CD4-positive, alpha-beta T cell treated with Interleukin-4 for 1 hour (primary cell): ENCODE data around the gene GPR157.
"Not testable (repeated sequence)": the region's sequence is repeated elsewhere in the genome, so short reads cannot be mapped to it uniquely, and the experiment has no call there.

ENCODE experiments used
- DNase-seq, 2 donors: peaks; one replicate each; pipeline ENCODE4 v3.0.0-alpha.2; 2020 to 2022

The GPR157 gene

DNA sequence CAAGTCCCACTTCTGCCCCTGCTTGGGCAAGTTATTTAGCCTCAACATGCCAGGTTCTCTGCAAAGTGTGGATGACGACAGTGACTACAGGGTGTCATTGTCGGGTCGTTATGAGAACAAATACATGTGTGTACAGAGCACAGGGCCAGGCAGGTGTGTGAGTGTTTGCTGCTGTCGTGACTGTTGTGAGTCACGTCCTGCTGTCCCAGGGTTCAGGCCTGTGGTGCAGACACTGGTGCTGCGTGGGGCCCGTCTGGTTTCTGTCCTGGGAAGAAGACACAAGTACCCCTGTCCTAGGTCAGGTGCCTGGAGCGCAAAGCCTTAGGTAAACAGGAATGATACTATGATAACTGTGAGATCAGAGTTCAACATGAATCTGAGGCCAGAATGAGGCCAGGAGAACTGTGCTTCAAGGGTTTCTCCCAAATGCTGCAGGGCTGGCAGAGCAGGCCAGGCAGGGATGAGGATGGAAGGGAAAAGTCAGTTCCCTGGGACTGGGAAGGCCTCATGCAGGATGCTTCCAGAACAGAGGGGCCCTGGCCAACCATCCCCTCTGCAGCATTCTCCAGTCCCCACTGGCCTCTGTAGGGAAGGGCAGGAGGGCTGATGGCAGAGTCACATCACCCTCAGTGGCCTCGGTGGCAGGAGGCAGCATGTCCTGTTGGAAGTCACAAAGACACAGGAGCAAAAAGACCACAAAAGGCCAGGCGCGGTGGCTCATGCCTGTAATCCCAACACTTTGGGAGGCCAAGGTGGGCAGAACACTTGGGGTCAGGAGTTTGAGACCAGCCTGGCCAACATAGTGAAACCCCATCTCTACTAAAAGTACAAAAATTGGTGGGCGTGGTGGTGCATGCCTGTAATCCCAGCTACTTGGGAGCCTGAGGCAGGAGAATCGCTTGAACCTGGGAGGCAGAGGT is 15.7 kb downstream of the GPR157 start:
- no peak for DNase-seq

DNA sequence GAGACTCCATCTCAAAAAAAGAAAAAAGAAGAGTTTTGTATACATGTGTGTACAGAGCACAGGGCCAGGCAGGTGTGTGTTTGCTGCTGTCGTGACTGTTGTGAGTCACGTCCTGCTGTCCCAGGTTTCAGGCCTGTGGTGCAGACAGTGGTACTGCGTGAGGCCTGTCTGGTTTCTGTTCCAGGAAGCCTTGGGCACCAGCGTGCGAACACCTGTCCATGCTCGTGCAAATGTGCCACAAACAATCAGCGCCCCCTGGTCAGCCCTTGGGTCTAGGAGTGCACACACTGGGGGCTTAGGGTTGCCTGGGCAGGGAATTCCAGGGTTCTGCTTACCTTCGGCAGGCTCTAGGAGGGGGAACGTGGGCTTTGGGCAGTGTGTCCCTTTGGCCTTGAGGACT is 16.9 kb downstream of the GPR157 start:
- no peak for DNase-seq

DNA sequence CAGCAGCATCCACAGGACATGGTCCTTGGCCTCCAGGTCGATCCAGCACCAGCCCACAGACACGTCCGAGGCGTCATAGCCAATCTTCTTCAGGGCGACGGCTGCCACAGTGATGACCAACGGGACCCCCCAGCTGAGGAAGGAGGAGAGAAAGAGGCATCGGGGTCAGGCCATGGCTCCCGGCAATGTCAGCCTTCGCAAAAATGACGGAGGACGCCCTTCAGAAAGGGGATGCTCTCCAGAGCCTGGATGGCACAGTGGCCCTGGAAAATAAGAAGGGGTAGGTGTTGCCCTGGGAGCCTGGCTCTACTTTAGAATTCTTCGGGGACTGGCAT is 17.6 kb downstream of the GPR157 start:
- no peak for DNase-seq

DNA sequence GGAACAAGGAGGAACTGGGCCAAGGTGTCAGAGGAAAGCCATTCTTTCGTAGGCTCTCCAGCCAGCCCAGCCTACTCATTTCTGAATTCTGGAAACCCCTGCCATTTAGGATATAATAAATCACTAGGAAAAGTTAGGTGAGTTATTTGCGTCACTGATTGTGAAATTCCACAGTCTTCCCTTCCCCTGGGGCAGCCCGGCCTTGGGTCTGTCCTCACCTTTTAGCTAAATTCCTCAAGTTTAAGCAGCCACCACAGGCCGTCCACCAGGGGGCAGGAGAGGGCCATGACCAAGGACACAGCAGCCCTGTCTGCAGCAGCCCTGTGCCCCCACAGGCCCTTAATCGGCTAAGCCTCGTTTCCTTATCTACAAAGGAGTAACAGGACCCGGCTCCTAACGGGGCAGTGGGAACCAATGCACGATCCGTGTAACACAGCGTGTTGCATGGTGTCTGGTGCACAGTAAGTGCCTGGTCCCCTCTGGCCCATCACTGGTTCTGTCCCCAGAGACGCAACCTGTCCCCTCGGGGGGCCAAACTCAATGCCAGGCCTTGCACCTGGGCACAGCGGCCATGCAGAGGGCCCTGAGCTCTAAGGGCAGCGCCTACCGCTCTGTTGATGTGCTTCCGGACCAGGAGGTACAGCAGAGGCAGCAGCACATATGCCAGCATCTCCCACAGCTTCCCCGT is 18.1 kb downstream of the GPR157 start:
- peak; percentile 78 to 82 for DNase-seq

DNA sequence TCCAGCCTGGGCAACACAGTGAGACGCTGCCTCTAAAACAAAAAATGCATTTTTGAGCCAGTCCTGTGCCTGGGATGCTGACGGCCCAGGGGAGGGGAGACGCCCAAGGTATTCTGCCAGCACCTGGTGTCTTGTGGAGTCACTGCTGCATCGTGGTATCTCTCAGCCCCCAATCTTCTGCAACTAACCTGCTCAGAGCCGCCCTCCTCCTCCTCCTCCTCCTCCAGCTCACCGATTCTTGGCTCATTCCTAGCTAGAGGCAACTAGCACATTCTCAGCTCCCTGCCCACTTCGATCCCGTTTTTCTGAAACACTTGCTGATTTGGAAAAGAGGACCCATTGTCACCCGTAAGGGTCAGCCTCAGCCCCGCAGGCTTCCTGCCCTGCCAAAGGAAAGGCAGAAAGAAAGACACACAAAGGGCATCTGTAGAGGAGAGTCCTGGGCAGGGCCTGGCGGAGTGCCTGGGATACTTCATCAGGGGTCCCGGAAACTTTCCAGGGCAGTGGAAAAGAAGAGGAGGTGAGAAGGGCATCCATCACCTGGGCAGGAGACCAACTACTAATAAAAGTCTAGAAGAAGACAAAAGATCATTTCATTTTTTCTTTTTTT is 20.7 kb downstream of the GPR157 start:
- no peak for DNase-seq

DNA sequence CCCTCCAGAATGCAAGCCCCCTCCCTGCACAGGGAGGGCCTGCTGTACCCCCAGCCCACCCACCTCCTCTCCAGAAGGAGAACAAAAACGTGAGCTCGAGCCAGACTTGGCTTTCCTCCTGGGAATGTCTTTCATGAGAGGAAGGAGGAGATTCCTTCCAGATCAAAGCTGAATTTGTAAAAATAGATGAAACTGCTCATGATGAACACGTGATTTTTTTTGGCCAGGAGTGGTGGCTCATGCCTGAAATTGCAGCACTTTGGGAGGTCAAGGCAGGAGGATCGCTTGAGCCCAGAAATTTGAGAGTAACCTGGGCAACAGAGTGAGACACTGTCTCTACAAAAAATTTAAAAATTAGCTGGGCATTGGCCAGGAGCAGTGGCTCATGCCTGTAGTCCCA is 21.8 kb downstream of the GPR157 start:
- DNase-seq: no peak

DNA sequence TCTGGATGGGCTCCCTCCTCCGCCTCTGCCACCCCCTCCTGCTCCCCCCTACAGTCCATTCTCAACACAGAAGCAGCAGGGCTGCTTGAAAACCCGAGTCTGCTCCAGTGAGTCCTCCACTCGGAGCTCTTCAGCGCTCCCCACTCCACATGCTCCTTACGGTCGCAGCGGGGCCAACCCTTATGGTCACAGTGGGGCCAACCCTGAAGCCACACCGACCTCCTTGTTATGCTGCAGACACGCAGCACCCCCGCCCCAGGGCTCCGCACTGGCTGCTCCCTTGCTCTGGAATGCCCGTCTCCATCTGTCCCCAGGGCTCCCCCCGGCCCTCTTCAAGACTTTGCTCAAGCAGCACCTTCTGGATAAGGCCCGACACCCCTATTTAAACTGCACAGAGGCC is 22.6 kb downstream of the GPR157 start:
- DNase-seq: no peak

DNA sequence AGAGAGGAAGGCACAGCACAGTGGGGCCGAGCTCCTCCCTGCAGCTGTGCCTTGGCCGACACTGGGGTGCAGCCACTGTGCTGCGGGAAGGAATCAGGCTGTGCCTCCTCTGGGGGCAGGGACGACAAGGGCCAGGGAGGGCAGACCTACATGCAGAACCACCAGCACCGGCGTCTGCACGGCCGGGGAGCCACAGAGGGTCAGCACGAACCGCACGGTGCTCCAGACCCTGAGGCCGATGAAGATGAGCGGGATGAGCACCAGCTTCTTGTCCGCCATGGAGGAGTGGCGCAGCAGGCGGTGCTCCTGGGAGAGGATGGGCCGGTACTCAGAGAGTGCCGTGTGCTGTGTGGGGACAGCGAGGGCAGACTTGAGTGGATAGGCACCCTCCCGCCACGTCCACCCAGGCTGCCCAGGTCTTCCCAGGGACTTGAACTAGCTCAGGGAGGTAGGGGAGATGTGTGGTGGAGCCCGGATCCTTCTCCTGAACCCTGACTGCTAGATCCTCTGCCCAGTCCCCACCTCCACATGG is 23.5 kb downstream of the GPR157 start:
- no peak for DNase-seq

DNA sequence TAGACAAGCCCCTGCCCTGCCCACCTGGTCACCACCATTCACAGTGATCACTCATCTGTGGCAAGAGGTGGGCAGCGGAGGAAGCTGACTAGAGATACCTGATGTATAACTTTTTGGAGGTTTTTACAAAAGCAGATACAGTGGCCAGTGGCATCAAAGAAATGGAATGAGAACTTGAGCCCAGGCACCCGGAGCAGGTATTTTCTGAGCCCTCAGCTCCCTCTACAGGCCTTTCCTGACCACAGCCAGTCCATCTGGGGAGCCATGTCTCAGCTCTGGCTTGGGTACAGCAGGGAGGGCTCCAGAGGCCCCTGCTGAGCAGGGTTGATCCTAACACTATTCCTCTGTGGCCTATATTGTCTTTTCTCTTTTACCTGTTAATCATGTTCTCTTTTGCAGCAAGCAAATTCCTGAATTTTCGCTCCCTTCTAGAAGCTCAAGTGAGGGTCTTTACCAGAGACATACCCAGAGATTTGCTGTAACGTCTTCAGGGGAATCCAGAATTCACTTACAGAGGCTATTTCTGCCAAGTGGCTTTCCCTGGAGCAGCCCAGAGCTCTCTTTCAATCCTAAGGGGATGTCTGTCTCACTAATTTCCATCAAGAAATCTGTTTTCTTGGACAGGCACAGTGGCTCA is 27.3 kb downstream of the GPR157 start:
- peak in 1 of 2 donors; percentile 48 for DNase-seq

DNA sequence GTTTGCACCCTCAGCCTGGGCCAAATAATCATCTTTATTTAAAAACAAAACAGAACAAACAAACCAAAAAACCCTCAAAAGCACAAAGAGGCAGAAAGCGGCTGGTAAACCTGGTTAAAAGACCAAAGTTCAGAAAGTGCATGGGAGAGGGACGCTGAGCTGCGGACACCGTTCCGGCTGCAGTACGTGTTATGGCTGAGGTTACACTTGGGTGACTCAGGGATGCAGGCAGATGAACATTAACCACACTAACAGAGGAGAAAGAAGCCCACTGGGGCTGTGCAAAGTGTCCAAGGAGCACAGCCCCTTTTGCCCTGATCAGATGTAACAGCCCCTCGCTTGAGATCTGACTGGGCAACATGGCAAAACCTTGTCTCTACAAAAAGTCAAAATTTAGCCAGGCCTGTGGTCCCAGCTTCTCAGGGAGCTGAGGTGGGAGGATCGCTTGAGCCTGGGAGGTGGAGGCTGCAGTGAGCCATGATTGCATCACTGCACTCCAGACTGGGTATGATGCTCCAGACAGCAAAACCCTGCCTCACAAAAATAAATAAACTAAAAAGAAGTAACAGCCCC is 28.3 kb downstream of the GPR157 start:
- DNase-seq: no peak

DNA sequence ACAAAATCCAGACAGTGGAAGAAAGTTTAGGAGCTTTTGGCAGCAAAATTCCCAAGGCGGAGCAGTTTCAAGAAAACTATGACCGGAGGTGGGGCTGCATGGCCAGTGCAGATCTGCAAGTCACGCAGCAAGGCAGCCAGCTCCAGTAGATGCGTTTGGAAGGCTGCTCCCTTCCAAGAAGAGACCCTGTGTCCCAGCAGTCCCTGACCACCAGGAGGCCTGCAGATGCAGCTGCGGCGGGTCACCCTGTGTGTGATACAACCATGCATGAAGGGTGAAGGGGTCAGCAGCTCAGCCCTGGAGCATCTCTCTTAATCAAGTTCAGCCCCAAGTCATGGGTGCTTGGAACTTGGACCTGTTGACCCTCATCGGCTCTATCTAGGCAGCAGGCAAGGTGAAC is 29.3 kb downstream of the GPR157 start:
- no peak for DNase-seq

DNA sequence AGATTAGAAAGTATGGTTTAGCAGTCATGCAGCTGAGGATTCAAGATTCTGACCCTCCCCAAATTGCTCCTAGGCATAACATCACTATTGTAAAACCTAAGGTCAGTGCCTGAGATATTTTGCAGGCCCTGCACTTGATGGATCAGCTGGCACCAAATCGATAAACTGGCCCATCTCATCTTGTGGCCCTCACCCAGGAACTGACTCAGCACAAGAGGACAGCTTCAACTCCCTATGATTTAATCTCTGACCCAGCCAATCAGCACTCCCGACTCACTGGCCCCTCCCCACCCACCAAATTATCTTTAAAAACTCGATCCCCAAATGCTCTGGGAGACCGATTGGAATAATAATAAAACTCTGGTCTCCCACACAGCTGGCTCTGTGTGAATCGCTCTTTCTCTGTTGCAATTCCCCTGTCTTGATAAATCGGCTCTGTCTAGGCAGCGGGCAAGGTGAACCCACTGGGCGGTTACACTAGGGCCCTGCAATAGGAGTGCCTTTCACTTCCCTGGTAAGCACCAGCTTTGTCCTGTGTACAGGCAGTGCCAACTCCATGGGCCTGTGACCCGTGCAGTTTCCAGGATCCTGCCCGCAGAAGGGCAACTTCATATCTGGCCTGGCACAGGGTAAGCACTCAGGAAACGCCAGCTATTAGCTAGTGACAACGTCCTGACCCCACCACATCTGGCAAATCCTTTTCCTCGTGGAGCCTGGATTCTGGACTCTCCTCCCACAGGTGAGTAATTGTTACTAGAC is 30.8 kb downstream of the GPR157 start:
- DNase-seq: no peak

DNA sequence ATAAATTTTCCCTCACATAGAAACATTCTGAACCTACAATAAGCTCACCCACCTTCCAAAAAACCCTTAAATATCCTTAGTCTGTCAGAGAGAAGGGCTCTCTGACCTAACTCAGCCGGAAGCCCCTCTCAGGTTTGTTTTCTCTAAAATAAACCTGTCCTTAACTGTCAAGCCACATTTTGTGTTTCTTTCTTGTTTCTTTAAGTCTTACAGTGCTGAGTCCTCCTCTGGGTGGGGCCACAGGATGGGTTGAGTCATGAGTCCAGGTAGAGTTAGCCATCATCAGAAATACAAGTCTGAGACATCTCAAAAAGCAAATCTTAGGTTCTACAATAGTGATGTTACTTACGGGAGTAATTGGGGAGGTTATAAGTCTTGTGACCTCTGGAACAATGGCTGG is 33.1 kb downstream of the GPR157 start:
- DNase-seq: no peak

DNA sequence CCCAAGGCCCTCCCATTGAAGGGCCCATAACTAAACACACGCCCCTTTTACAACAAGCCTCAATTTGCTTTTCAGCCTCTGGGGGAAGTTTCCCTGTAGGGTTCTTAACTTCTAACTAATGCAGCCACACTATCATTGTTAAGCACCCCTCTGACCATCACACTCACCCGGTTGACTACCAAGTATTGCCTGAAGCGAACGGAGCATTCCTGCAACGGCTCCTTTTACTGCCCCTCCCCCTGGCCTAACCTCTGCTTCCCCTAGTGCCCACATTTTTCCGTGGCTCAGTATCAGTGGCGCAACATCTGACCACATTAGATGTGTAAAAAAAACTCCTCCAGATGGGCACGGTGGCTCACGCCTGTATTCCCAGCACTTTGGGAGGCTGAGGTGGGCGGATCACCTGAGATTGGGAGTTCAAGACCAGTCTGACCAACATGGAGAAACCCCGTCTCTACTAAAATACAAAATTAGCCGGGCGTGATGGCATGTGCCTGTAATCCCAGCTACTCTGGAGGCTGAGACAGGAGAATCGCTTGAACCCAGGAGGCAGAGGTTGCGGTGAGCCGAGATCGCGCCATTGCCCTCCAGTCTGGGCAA is 34.8 kb downstream of the GPR157 start:
- not testable (repeated sequence) for DNase-seq

DNA sequence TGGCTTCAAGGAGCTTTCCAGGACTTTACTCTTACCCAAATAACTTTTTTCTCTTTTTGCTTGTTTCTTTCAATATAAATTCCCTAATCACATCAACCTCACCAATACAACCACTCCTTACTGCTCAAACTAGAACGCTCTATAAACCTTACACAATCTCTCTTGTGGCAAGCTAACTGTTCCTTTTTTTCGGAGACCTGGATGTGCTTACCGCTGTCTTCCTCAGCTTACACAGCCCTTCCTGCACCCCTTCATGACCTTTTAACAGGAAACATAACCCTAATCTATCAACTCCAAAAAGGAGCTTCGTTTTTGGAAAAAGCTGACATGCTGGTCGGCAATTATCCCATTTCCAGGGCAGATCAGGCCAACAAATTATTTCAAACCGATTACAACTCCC is 35.3 kb downstream of the GPR157 start:
- no peak for DNase-seq

DNA sequence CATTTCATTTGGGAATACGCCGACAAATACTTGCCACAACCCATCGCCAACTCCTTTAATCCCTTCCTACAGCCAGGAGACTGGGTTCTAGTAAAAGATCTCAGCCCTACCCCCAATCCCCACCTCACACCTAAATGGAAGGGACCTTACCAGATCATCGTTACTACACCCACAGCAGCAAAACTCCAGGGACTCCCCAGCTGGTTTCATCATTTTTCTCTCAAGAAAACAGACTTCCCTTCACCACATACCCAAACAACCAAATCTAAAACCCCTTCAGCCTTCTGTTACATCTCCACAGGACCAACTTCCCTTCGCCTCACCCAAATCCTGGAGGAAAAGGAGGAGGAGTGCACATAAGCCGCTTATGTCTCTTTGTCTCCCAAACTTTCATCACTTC is 35.8 kb downstream of the GPR157 start:
- DNase-seq: no peak

DNA sequence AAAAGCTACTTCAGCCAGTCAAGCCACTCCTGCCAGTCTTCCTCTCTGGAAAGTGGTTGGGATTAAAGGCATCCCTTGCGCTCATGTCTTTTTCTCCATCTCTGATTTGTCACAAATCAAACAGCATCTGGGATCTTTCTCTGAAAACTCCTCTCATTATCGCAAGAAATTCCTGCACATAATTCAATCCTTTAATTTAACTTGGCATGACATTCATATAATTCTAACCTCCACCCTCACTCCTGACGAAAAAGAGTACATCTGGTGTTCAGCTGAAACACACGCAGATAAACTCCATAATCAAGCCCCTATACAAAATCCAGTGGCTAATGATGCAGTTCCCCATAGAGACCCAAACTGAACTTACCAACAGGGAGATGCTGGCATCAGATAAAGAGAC is 40.1 kb downstream of the GPR157 start:
- DNase-seq: no peak

DNA sequence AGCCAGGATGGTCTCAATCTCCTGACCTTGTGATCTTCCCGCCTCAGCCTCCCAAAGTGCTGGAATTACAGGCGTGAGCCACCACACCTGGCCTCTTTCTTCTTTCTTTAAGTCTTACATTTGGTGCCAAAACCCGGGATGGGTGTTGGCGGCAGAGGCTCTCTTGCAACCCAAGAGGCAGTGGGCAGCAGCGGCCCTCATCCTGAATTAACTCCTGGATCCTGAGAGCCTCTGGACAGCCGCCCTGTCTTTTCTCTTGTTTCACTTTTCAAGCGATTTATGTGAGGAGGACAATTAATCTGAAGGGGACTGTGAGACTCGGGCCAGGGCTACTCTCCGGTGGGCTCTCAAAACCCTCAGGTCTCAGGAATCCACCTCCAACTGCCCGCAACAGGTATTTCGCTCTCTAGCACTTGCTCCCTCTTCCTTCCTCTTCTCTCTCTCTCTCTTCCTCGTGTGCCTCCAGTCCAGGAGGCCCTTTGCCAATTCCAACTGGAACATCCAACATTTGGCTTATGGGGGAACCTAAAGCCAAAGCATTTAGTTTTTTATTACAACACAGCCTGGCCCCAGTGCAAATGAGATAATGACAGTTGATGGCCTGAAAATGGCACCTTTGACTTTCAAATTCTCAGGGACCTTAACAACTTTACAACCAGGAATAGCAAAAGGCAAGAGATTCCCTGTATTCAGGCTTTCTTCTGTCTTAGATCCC is 41.3 kb downstream of the GPR157 start:
- DNase-seq: no peak

DNA sequence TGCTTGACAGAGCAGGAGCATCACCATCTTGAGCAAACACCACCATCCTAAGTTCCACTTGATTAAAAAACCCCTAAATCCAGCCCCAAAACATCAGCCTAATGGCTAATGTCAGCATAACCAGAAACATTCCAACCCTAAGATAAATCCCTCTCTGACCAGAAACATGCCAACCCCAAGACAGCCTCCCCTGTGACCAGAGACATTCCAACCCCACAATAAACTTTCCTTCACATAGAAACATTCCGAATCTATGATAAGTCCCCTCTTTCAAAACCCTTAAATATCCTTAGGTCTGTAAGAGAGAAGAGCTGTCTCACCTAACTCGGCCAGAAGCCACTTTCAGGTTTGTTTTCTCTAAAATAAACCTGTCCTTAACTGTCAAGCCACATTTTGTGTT is 42.1 kb downstream of the GPR157 start:
- DNase-seq: no peak

DNA sequence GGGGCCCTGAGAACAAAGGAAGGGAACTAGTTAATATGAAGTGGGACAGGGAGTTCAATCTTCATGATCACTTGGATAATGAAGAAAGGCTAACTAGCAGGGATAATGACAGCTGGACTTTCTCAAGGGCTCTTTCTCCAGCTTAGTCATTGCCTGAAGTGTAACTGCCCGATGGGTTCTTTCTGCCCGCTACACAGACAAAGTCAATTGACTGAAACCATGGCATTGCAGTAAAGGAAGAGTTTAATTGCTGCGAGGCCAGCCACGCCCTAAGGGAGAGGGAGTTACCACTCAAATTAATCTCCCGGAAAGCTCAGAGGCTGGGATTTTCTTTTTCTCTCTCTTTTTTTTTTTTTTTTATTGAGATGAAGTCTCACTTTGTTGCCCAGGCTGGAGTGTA is 42.9 kb downstream of the GPR157 start:
- no peak for DNase-seq

DNA sequence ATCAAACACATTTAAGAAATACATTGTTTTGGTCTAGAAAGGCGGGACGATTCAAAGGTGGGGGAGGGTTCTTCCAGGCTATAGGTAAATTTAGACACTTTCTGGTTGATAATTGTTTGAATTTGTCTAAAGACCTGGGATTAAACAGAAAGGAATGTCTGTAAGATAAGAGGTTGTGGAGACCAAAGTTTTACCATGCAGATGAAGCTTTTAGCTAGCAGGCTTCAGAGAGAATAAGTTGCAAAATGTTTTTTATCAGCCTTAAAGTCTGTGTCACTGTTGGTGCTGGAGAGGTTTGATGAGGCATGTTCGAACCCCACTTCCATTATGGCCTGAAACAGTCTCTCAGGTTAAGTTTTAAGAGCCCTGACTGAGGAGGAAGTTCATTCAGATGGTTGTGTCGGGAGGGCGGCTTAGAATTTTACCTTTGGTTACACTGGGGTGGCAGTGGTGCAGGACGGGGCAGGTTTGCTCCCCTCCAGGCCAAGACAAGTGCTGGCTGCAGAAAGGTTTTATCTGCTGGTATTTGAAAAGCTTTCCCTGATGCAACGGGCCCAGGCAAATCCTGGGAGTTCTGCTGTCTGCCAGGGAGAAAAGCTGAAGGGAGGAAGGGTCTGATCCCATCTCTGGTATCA is 43.5 kb downstream of the GPR157 start:
- no peak for DNase-seq
